ENCODE measurements around the gene URAD. TPM values are rescaled to one million over a fixed set of nuclear protein-coding genes. Genes with fewer than 3 reads are reported as not detected.

URAD gene
- polyA plus RNA-seq, 2 of the 4 experiments (the other 2 are of a cell fraction) = not detected

- WGBS (ENCODE audit: missing lambda C conversion rate) = 32% methylated on average over 6 of the region's 7 CpGs
- FAIRE-seq (no peak), ATAC-seq (no peak), DNase-seq (ENCODE audit: low read depth in 1 of 2, low spot score in 1 of 2) (no peak)
- TF ChIP-seq RCOR1 (IDR thresholded peaks at IDR 0.05; ENCODE audit: low read depth, low read length) (no peak), ZFP36 (IDR thresholded peaks at IDR 0.05; ENCODE audit: borderline replicate concordance, partially characterized antibody) (peak; percentile 7)
- CTCF ChIA-PET = interaction anchor here (1.0 to 1.5 kb wide), 3 partner anchors 11 to 612 kb away, joined by 5 to 6 read pairs (median 5); no protein-coding TSS in a partner anchor
- Histone ChIP-seq H3K9me3 (no peaks in the 10 kb centered on the region), H3K4me2 (no peak overlapping the region), H3K27ac (no peak overlapping the region), H3K4me3 (no peak overlapping the region), H3K4me1 (no peaks in the 10 kb centered on the region; the same call in 2 of the 3 replicates)
- POLR2A ChIA-PET = no interaction called here
Measured at GRCh38 chr13:27973961-27974662, 14.4 kb downstream of the URAD start.

- FAIRE-seq (no peak), DNase-seq (ENCODE audit: low read depth in 1 of 2, low spot score in 1 of 2) (no peak), ATAC-seq (no peak)
- Histone ChIP-seq H3K4me2 (no peak overlapping the region), H3K4me1 (no peaks in the 10 kb centered on the region; the same call in 2 of the 3 replicates), H3K4me3 (no peak overlapping the region), H3K27ac (no peak overlapping the region), H3K9me3 (no peaks in the 10 kb centered on the region)
- ChIA-PET CTCF (interaction anchor here (1.1 to 6.3 kb wide), 4 partner anchors 20 to 611 kb away, joined by 5 to 32 read pairs (median 6); no protein-coding TSS in a partner anchor), POLR2A (no interaction called here)
- WGBS (ENCODE audit: missing lambda C conversion rate) = 54% methylated on average over 5 of the region's 5 CpGs
- TF ChIP-seq HEYL (CRISPR knock-in tag; IDR thresholded peaks at IDR 0.05) = no peak
- TF ChIP-seq FOXS1 (CRISPR knock-in tag; IDR thresholded peaks at IDR 0.05) = no peak
- no peak for TF ChIP-seq RCOR1 (IDR thresholded peaks at IDR 0.05; ENCODE audit: low read depth, low read length)
- TF ChIP-seq ZNF302 (CRISPR knock-in tag; IDR thresholded peaks at IDR 0.05) = no peak
Measured at GRCh38 chr13:27973291-27973690, 15.2 kb downstream of the URAD start.

GRCh38 chr13:27972478-27972820 is 16.0 kb downstream of the URAD start:
- no peak for ATAC-seq
- Histone ChIP-seq H3K27ac (no peak overlapping the region), H3K9me3 (no peaks in the 10 kb centered on the region), H3K4me1 (no peaks in the 10 kb centered on the region), H3K4me3 (no peak overlapping the region), H3K4me2 (no peak overlapping the region)
- ChIA-PET POLR2A (no interaction called here), CTCF (interaction anchor here (1.1 to 6.3 kb wide), 2 partner anchors 19 to 103 kb away, joined by 5 to 32 read pairs; no protein-coding TSS in a partner anchor)
- TF ChIP-seq HDAC2 (IDR thresholded peaks at IDR 0.05) = no peak
- TF ChIP-seq EHF (CRISPR knock-in tag; IDR thresholded peaks at IDR 0.05) = no peak
- no peak for TF ChIP-seq EP300 (IDR thresholded peaks at IDR 0.05)
- DNase-seq (ENCODE audit: low read depth in 1 of 2, low spot score in 1 of 2) = no peak
- WGBS (ENCODE audit: missing lambda C conversion rate) = 13% methylated on average over 1 of the region's 2 CpGs
- FAIRE-seq = no peak

GRCh38 chr13:27971776-27972477 is 16.6 kb downstream of the URAD start:
- Histone ChIP-seq H3K9me3 (no peaks in the 10 kb centered on the region), H3K4me2 (no peak overlapping the region), H3K4me3 (no peak overlapping the region), H3K27ac (no peak overlapping the region), H3K4me1 (no peaks in the 10 kb centered on the region)
- WGBS (ENCODE audit: missing lambda C conversion rate) = 57% methylated on average over 3 of the region's 7 CpGs
- no peak for FAIRE-seq
- TF ChIP-seq HDAC2 (IDR thresholded peaks at IDR 0.05) (no peak), RARB (CRISPR knock-in tag; IDR thresholded peaks at IDR 0.05) (no peak), HOXA7 (CRISPR knock-in tag; IDR thresholded peaks at IDR 0.05) (no peak), HEYL (CRISPR knock-in tag; IDR thresholded peaks at IDR 0.05) (no peak)
- POLR2A ChIA-PET = no interaction called here
- CTCF ChIA-PET = interaction anchor here (0.5 to 6.3 kb wide), 5 partner anchors 11 to 666 kb away, joined by 3 to 32 read pairs (median 5); no protein-coding TSS in a partner anchor
- ATAC-seq = no peak
- DNase-seq (ENCODE audit: low read depth in 1 of 2, low spot score in 1 of 2) = no peak

- no peak overlapping the region for H3K27ac ChIP-seq
- no peak overlapping the region for H3K4me3 ChIP-seq
- POLR2A ChIA-PET = no interaction called here
- no peak overlapping the region for H3K4me2 ChIP-seq
- 84% methylated on average over 13 of the region's 13 CpGs for WGBS (ENCODE audit: missing lambda C conversion rate)
- DNase-seq (ENCODE audit: low read depth in 1 of 2, low spot score in 1 of 2) (no peak), ATAC-seq (no peak), FAIRE-seq (no peak)
- H3K4me1 ChIP-seq = no peaks in the 10 kb centered on the region
- no peak for TF ChIP-seq ESRRA (IDR thresholded peaks at IDR 0.05; ENCODE audit: borderline replicate concordance, low read length)
- no peak for TF ChIP-seq MAZ (IDR thresholded peaks at IDR 0.05; ENCODE audit: borderline replicate concordance, low read depth, low read length)
- TF ChIP-seq BHLHE40 (IDR thresholded peaks at IDR 0.05; ENCODE audit: low read depth, low read length) = no peak
- TF ChIP-seq CHD2 (IDR thresholded peaks at IDR 0.05; ENCODE audit: low read length, partially characterized antibody) = no peak
- TF ChIP-seq MYC (IDR thresholded peaks at IDR 0.05; ENCODE audit: borderline replicate concordance, low read length) = no peak
- TF ChIP-seq RCOR1 (IDR thresholded peaks at IDR 0.05; ENCODE audit: low read depth, low read length) = no peak
- TF ChIP-seq ZSCAN20 (CRISPR knock-in tag; IDR thresholded peaks at IDR 0.05) = no peak
- no peak for TF ChIP-seq KDM1A (IDR thresholded peaks at IDR 0.05; ENCODE audit: low read depth)
- no peak for TF ChIP-seq ZNF302 (CRISPR knock-in tag; IDR thresholded peaks at IDR 0.05)
- TF ChIP-seq CBX2 (IDR thresholded peaks at IDR 0.05; ENCODE audit: borderline replicate concordance, low read depth) = no peak
- TF ChIP-seq KDM5A (IDR thresholded peaks at IDR 0.05) = no peak
- TF ChIP-seq E2F6 (IDR thresholded peaks at IDR 0.05; ENCODE audit: borderline replicate concordance, low read depth) = no peak
- no peak for TF ChIP-seq NPAS2 (CRISPR knock-in tag; IDR thresholded peaks at IDR 0.05; ENCODE audit: borderline replicate concordance)
- no peak for TF ChIP-seq RFX5 (IDR thresholded peaks at IDR 0.05)
- TF ChIP-seq PBX3 (IDR thresholded peaks at IDR 0.05) = no peak
- no peak for TF ChIP-seq CBX8 (IDR thresholded peaks at IDR 0.05)
- no peaks in the 10 kb centered on the region for H3K9me3 ChIP-seq
- CTCF ChIA-PET = interaction anchor here (0.6 to 6.3 kb wide), 4 partner anchors 12 to 931 kb away, joined by 3 to 32 read pairs (median 18); no protein-coding TSS in a partner anchor
Measured at GRCh38 chr13:27971236-27971645, 17.3 kb downstream of the URAD start.
